SK-N-MC (cell line): ENCODE data around the gene HYAL1.

Experiments
- EZH2 ChIP-seq: fragments of 200-600 bp; sonication (generic); IDR thresholded peaks from one replicate; pipeline ENCODE4 v1.6.1; 2017; ENCODE audit warnings: antibody characterized with exemption
- FOXP2 ChIP-seq: optimal IDR thresholded peaks from 2 replicates; pipeline ENCODE3; 2011; ENCODE audit warnings: mild to moderate bottlenecking, moderate library complexity; ENCODE audit not compliant: insufficient read depth; ENCODE audit errors: extremely low read length, control extremely low read depth
- POLR2AphosphoS5 ChIP-seq: IDR thresholded peaks from 2 replicates; pipeline ENCODE4 v1.6.1; 2012; ENCODE audit warnings: mild to moderate bottlenecking, low read depth, low read length, borderline replicate concordance

- TF ChIP-seq POLR2AphosphoS5 = no peak
- no peak for TF ChIP-seq EZH2
- TF ChIP-seq FOXP2 = no peak
Measured at GRCh38 chr3:50264383-50264963, 38.9 kb downstream of the HYAL1 start.
